Occipital lobe (tissue), 3 donors: Measurements from ENCODE around the gene COG5. TPM values are rescaled to one million over a fixed set of nuclear protein-coding genes. Genes with fewer than 3 reads are reported as not detected.
"Not testable (repeated sequence)": the region's sequence is repeated elsewhere in the genome, so short reads cannot be mapped to it uniquely, and the experiment has no call there.

Experiments used
- DNase-seq: peaks from one replicate; lab custom pipeline; 2025; lab: John Stamatoyannopoulos, UW
- small RNA-seq: library from RNA; depleted of rRNA; stranded (forward); fragments of <200 nt; gene quantifications from one replicate; pipeline ENCODE3, GENCODE V24; 2014
- total RNA-seq: library from RNA; depleted of rRNA; stranded (reverse); fragments of >200 nt; gene quantifications from one replicate; pipeline ENCODE4 v1.2.3, GENCODE V29; 2014

COG5 gene
- total RNA-seq, 1 donor from 2014 or later, result 46.2 TPM

- DNase-seq, result no peak
Measured at GRCh38 chr7:107161415-107161814, 402.3 kb downstream of the COG5 start.

DNA sequence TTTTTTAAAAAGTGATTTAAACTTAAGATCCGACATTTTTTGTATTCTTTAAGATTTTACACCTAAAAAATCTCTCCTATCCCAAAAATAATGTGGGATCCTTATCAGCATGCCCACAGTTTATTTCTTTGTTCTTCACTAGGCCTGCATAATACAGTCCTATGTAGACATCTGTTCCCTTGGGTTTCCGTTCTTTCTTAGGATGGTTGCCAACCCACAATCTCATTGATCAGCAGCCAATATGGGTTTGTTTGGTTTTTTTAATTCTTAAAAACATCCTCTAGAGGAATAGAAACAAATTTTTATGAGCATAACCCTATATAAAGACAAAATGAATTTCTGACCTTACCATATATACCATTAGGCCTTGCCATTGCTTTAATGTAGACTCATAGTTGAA is 403.3 kb downstream of the COG5 start:
- DNase-seq, result no peak

DNA sequence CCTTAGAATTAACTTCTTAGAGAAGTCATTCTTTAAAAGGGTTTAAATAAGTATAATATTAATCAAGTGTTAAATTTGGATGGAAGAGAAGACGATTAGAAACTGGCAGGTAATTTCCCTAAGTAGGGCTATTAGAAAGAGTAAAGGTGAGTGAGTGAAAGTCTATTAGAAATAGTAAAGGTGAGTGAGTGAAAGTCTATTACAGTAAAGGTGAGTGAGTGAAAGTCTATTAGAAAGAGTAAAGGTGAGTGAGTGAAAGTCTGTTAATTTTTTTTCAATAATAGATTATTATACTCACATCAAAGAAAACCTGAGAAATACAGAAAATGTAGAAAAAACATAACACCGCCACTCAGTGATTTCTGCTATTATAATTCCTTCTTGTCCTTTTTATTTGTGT is 405.7 kb downstream of the COG5 start:
- no peak for DNase-seq

- DNase-seq, result no peak
Measured at GRCh38 chr7:107157091-107157490, 406.6 kb downstream of the COG5 start.

- DNase-seq, result not testable (repeated sequence)
Measured at GRCh38 chr7:107155726-107156125, 408.0 kb downstream of the COG5 start.

- no peak for DNase-seq
Measured at GRCh38 chr7:107154826-107155225, 408.9 kb downstream of the COG5 start.

DNA sequence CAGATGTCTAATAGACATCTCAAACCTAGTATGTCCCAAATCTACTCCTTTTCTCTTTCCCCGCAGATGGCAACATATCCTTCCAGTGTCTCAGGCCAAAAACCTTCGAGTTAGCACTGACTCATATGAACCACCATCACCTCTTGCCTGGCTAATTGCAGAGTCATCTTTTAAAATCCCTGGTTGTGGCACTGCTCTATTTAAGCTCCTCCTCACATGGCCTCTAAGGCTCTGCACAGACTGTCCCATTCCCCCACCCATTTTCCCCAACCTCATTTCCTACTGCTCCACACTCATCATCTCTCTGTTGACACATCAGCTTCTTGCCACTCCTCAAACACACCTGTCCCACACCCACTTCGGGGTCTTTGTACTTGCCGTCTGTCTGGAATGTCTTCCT is 411.7 kb downstream of the COG5 start:
- no peak for DNase-seq

Small RNAs within 50 kb of the gene (small RNA-seq; reads per million reads assigned to genes)
- not detected for gene AC002381.1
- gene RF01233, result not detected

Other genes with a start within 250 kb of the COG5 start
- gene GPR22, start 93.9 kb downstream of the COG5 start, total RNA-seq, result 226 TPM
- 17.9 TPM for gene DUS4L, start 51 bp upstream of the COG5 start, total RNA-seq
- gene BCAP29, start 16.3 kb upstream of the COG5 start, total RNA-seq, result 66.9 TPM
- gene SLC26A4, start 96.9 kb upstream of the COG5 start, total RNA-seq, result 15.3 TPM
- gene CBLL1, start 180.2 kb upstream of the COG5 start, total RNA-seq, result 24.5 TPM
- not detected for gene SLC26A3, start 239.3 kb upstream of the COG5 start, total RNA-seq